HEK293T (cell line): ENCODE results near the gene GBGT1.

Source experiments
- BHLHE40 ChIP-seq: fragments of 450-650 bp; IDR thresholded peaks from 2 replicates; pipeline ENCODE4 v1.6.1; 2016; ENCODE audit warnings: mild to moderate bottlenecking, moderate library complexity, borderline replicate concordance
- CTBP1 ChIP-seq: fragments of 450-650 bp; IDR thresholded peaks from 2 replicates; pipeline ENCODE4 v1.6.1; 2016; ENCODE audit warnings: borderline replicate concordance
- ELF4 ChIP-seq: fragments of 450-650 bp; IDR thresholded peaks from 2 replicates; pipeline ENCODE4 v1.6.1; 2017; ENCODE audit warnings: antibody characterized with exemption
- FOXA1 ChIP-seq: fragments of 450-650 bp; IDR thresholded peaks from 2 replicates; pipeline ENCODE4 v1.6.1; 2016; ENCODE audit warnings: mild to moderate bottlenecking
- FOXM1 ChIP-seq: fragments of 450-650 bp; IDR thresholded peaks from 2 replicates; pipeline ENCODE4 v1.6.1; 2017; ENCODE audit warnings: mild to moderate bottlenecking, borderline replicate concordance
- HDGF ChIP-seq: fragments of 450-650 bp; IDR thresholded peaks from 2 replicates; pipeline ENCODE4 v1.6.1; 2017; ENCODE audit warnings: antibody characterized with exemption, borderline replicate concordance
- L3MBTL2 ChIP-seq: fragments of 450-650 bp; conservative IDR thresholded peaks from 2 replicates; pipeline ENCODE4 v1.6.1; 2016; ENCODE audit warnings: mild to moderate bottlenecking
- SP1 ChIP-seq: fragments of 450-650 bp; IDR thresholded peaks from 2 replicates; pipeline ENCODE4 v1.6.1; 2017
- SUZ12 ChIP-seq: fragments of 450-650 bp; IDR thresholded peaks from 2 replicates; pipeline ENCODE4 v1.6.1; 2016; ENCODE audit warnings: mild to moderate bottlenecking
- TARDBP ChIP-seq: fragments of 450-650 bp; IDR thresholded peaks from 2 replicates; pipeline ENCODE4 v1.6.1; 2016
- ZNF384 ChIP-seq: fragments of 450-650 bp; IDR thresholded peaks from 2 replicates; pipeline ENCODE4 v1.6.1; 2016

- TF ChIP-seq CTBP1 (no peak), ELF4 (no peak), HDGF (no peak), SUZ12 (no peak), SP1 (no peak), L3MBTL2 (no peak), FOXA1 (no peak), BHLHE40 (no peak), ZNF384 (no peak), FOXM1 (no peak), TARDBP (no peak)
Observed at GRCh38 chr9:133103987-133104505, 59.7 kb downstream of the GBGT1 start.
